K562 (cell line): ENCODE results near the gene CDYL. TPM values are rescaled to one million over a fixed set of nuclear protein-coding genes. Genes with fewer than 3 reads are reported as not detected.

ENCODE experiments used
- ATAC-seq: fragments of 200-7000 bp; cut with Tn5 transposase; 3 replicates; pipeline ENCODE4 v1.9.1; 2020; ENCODE audit warnings: moderate library complexity
- BruUV-seq: library from RNA; stranded (reverse); fragments of 400-500 nt; replicated peaks from 2 replicates; lab custom pipeline; 2021; lab: Mats Ljungman, UMichigan
- CTCF ChIA-PET: fragments of 300-600 bp; formaldehyde crosslinking; extraction: SDS; loops from one replicate; lab custom pipeline; 2021; ENCODE audit warnings: low intra/inter-chr PET ratio; lab: Yijun Ruan, JAX
- POLR2A ChIA-PET: fragments of 300-600, 350-650 bp; sonication (Branson Sonifier 250); formaldehyde crosslinking; extraction: SDS; loops from one replicate; lab custom pipeline; 2021; ENCODE audit warnings: antibody characterized with exemption, inconsistent platforms; lab: Yijun Ruan, JAX
- DNase-seq, 4 experiments: peaks; one replicate each; pipeline versions ENCODE4 v3.0.0 to v3.0.0-alpha.2; 2011 to 2018; ENCODE audit warnings: low spot score in 3 of 4, mixed read lengths in 3 of 4; ENCODE audit errors: extremely low read depth in 1 of 4
- FAIRE-seq: peaks from 2 replicates; lab custom pipeline; 2011; peaks lifted over from hg19 to GRCh38; lab: Jason Lieb, UNC
- H2AFZ ChIP-seq: 2 replicates; pipeline ENCODE4 v1.6.0; 2011; ENCODE audit warnings: low read depth, low read length, control low read depth, inconsistent platforms
- H3K27ac ChIP-seq: fragments of 200-600 bp; 3 replicates; pipeline ENCODE4 v1.8.0; 2011; ENCODE audit warnings: low read depth, mild to moderate bottlenecking, control low read depth, inconsistent platforms, low read length, moderate library complexity, mixed read lengths; ENCODE audit errors: extremely low read depth
- H3K27me3 ChIP-seq, 2 experiments: fragments of 300-600 bp in 1 of 2; 2 replicates in 1 of 2; 3 replicates in 1 of 2; pipeline versions ENCODE4 v1.6.0 to v1.8.0; 2011; ENCODE audit warnings: inconsistent platforms in 2 of 2, low read length in 2 of 2, mild to moderate bottlenecking in 1 of 2, mixed read lengths in 1 of 2, moderate library complexity in 1 of 2; ENCODE audit not compliant: control insufficient read depth in 2 of 2, insufficient read depth in 2 of 2
- H3K36me3 ChIP-seq: fragments of 300-600 bp; 3 replicates; pipeline ENCODE4 v1.8.0; 2011; ENCODE audit warnings: mild to moderate bottlenecking, low read length, inconsistent platforms; ENCODE audit not compliant: control insufficient read depth, insufficient read depth
- H3K4me1 ChIP-seq, 2 experiments: fragments of 200-600 bp in 1 of 2; replicated peaks in 1 of 2; 2 replicates in 1 of 2; 3 replicates in 1 of 2; pipeline versions ENCODE4 v1.5.1 to v1.8.0; 2011; ENCODE audit warnings: inconsistent platforms in 2 of 2, low read length in 2 of 2, mild to moderate bottlenecking in 1 of 2, mixed read lengths in 1 of 2, moderate library complexity in 1 of 2; ENCODE audit not compliant: control insufficient read depth in 2 of 2, insufficient read depth in 2 of 2
- H3K4me2 ChIP-seq: 2 replicates; pipeline ENCODE4 v1.6.1; 2011; ENCODE audit warnings: low read length, control low read depth, inconsistent platforms, mixed read lengths; ENCODE audit not compliant: insufficient read depth
- H3K4me3 ChIP-seq: fragments of 200-600 bp; sonication (generic), shearing (Covaris generic); 2 replicates; pipeline ENCODE4 v1.5.1; 2016; ENCODE audit warnings: control low read depth, inconsistent platforms
- H3K79me2 ChIP-seq: fragments of 200-600 bp; 3 replicates; pipeline ENCODE4 v1.8.0; 2011; ENCODE audit warnings: low read length, inconsistent platforms; ENCODE audit not compliant: control insufficient read depth, insufficient read depth
- H3K9ac ChIP-seq, 2 experiments: 2 replicates each; pipeline versions ENCODE4 v1.6.0 to v1.6.1; 2011; ENCODE audit warnings: low read depth in 2 of 2, low read length in 2 of 2, control low read depth in 1 of 2, inconsistent platforms in 1 of 2, mild to moderate bottlenecking in 1 of 2, mixed read lengths in 1 of 2; ENCODE audit not compliant: insufficient read depth in 1 of 2
- H3K9me1 ChIP-seq: one replicate; pipeline ENCODE4 v1.6.0; 2011; ENCODE audit warnings: inconsistent platforms, mild to moderate bottlenecking, low read length, moderate library complexity; ENCODE audit not compliant: control insufficient read depth, insufficient read depth
- H3K9me3 ChIP-seq: replicated peaks from 2 replicates; pipeline ENCODE4 v1.5.1; 2011; ENCODE audit warnings: low read depth, low read length, inconsistent platforms; ENCODE audit not compliant: control insufficient read depth, insufficient read depth
- H4K20me1 ChIP-seq: replicated peaks from 2 replicates; pipeline ENCODE4 v1.6.1; 2011; ENCODE audit warnings: low read length, inconsistent platforms, mixed read lengths; ENCODE audit not compliant: control insufficient read depth, insufficient read depth
- OTX1 ChIP-seq: fragments of 450-650 bp; formaldehyde crosslinking; IDR thresholded peaks from 2 replicates; pipeline ENCODE4 v1.4.0; 2022; ENCODE audit warnings: mild to moderate bottlenecking
- SNIP1 ChIP-seq: fragments of 450-650 bp; IDR thresholded peaks from 2 replicates; pipeline ENCODE4 v1.7.1; 2017; ENCODE audit warnings: low read depth, mild to moderate bottlenecking
- YBX1 ChIP-seq: fragments of 450-650 bp; IDR thresholded peaks from 2 replicates; pipeline ENCODE4 v1.7.1; 2016; ENCODE audit warnings: mild to moderate bottlenecking
- ZNF121 ChIP-seq: sonication (generic); formaldehyde crosslinking; conservative IDR thresholded peaks from 2 replicates; pipeline ENCODE4 v1.8.0; 2022; ENCODE audit warnings: missing genetic modification reagents
- ZNF695 ChIP-seq: fragments of 450-650 bp; formaldehyde crosslinking; IDR thresholded peaks from 2 replicates; pipeline ENCODE4 v1.4.0; 2020; ENCODE audit warnings: mild to moderate bottlenecking, moderate library complexity
- WGBS: fragments of 100-300 bp; shearing (Covaris generic); methylation state at CpG from one replicate; pipeline ENCODE4 v1.1.6; 2016; ENCODE audit warnings: low coverage, mixed read lengths; ENCODE audit not compliant: insufficient coverage; ENCODE audit errors: missing lambda C conversion rate; 5-methylcytosine and 5-hydroxymethylcytosine counted together
- in situ Hi-C: fragments of 300-500 bp; cut with MboI; formaldehyde crosslinking; loops from 4 replicates; pipeline ENCODE4 v1.15.0; 2018; ENCODE audit warnings: inconsistent platforms, mixed read lengths
- intact Hi-C: fragments of 100-400 bp; cut with micrococcal nuclease; formaldehyde crosslinking; loops from 2 replicates; pipeline ENCODE4 v1.14.2; 2022
- polyA plus RNA-seq, 8 experiments: library from polyadenylated mRNA; depleted of rRNA in 4 of 8; stranded (reverse) in 5 of 8; unstranded in 3 of 8; fragments of >200 nt; fragmentation: Nextera tagmentation in 2 of 8; fragmentation: Illumina TruSeq in 1 of 8; extraction: Ambion mirVana in 2 of 8; extraction: Trizol in 1 of 8; gene quantifications; 2 replicates each; pipeline versions ENCODE4 v1.2.1 to v1.2.3, GENCODE V29; 2011 to 2014; ENCODE audit warnings: inconsistent platforms in 1 of 8, missing spikeins in 1 of 8
- total RNA-seq, 7 experiments: library from RNA; depleted of rRNA in 6 of 7; stranded (reverse); fragments of >200 nt in 6 of 7; fragmentation: Illumina TruSeq in 2 of 7; extraction: Trizol in 2 of 7; gene quantifications; 2 replicates each; pipeline versions ENCODE4 v1.2.1 to v1.2.3, GENCODE V29; 2011 to 2021; ENCODE audit warnings: low replicate concordance in 1 of 7
- TF ChIP-seq, protein P1 (sequence below): fragments of 450-650 bp; formaldehyde crosslinking; IDR thresholded peaks from 2 replicates; pipeline ENCODE4 v1.4.0; 2020; ENCODE audit warnings: mild to moderate bottlenecking
- TF ChIP-seq, protein P2 (sequence below): fragments of 450-650 bp; formaldehyde crosslinking; IDR thresholded peaks from 2 replicates; pipeline ENCODE4 v1.4.0; 2020; ENCODE audit warnings: mild to moderate bottlenecking, mixed read lengths
- TF ChIP-seq, protein P3 (sequence below): conservative IDR thresholded peaks from 2 replicates; pipeline ENCODE4 v1.6.1; 2011; ENCODE audit warnings: low read depth, mild to moderate bottlenecking, low read length; ENCODE audit not compliant: control insufficient read depth
- TF ChIP-seq, protein P4 (sequence below), 2 experiments: IDR thresholded peaks in 1 of 2; conservative IDR thresholded peaks in 1 of 2; 2 replicates each; pipeline ENCODE4 v1.6.1; 2016; ENCODE audit warnings: low read depth in 2 of 2, mild to moderate bottlenecking in 1 of 2, missing compliant biosample characterization in 1 of 2, missing genetic modification characterization in 1 of 2, moderate library complexity in 1 of 2
- TF ChIP-seq, protein P5 (sequence below): fragments of 250-450 bp; sonication (Bioruptor Pico); IDR thresholded peaks from 2 replicates; pipeline ENCODE4 v1.5.0; 2021; ENCODE audit warnings: mild to moderate bottlenecking, moderate library complexity

Gene CDYL
- total and polyA plus RNA-seq, 9 of the 15 experiments (the other 6 are each of a cell fraction or from before 2014, with no cell fraction given), result 8.1 to 45.8 (median 40.8) TPM

DNA sequence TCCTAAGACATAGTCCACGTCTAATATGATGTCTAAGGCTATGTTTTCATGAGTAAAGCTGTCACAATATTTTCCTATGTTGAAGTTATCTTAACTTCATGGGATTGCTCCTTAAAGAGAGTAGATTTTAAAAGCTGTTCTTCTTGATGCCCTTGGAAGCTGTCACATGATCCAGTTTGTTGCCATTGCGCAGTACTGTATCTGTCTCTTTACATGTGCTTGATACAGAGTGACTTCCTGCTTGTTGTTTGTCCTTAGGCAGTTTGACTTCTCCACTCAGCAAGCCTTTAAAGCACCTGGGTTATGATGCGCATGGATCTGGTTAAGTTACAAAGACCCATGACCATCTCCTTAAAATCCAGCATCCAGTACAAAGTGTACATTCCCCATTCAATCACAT lies 85.4 kb downstream of the CDYL start (continued):
- TF ChIP-seq, protein P1, sequence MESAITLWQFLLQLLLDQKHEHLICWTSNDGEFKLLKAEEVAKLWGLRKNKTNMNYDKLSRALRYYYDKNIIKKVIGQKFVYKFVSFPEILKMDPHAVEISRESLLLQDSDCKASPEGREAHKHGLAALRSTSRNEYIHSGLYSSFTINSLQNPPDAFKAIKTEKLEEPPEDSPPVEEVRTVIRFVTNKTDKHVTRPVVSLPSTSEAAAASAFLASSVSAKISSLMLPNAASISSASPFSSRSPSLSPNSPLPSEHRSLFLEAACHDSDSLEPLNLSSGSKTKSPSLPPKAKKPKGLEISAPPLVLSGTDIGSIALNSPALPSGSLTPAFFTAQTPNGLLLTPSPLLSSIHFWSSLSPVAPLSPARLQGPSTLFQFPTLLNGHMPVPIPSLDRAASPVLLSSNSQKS (CRISPR knock-in tag), result no peak
- TF ChIP-seq, protein P2, sequence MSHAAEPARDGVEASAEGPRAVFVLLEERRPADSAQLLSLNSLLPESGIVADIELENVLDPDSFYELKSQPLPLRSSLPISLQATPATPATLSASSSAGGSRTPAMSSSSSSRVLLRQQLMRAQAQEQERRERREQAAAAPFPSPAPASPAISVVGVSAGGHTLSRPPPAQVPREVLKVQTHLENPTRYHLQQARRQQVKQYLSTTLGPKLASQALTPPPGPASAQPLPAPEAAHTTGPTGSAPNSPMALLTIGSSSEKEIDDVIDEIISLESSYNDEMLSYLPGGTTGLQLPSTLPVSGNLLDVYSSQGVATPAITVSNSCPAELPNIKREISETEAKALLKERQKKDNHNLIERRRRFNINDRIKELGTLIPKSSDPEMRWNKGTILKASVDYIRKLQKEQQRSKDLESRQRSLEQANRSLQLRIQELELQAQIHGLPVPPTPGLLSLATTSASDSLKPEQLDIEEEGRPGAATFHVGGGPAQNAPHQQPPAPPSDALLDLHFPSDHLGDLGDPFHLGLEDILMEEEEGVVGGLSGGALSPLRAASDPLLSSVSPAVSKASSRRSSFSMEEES (CRISPR knock-in tag), result peak; percentile 85

DNA sequence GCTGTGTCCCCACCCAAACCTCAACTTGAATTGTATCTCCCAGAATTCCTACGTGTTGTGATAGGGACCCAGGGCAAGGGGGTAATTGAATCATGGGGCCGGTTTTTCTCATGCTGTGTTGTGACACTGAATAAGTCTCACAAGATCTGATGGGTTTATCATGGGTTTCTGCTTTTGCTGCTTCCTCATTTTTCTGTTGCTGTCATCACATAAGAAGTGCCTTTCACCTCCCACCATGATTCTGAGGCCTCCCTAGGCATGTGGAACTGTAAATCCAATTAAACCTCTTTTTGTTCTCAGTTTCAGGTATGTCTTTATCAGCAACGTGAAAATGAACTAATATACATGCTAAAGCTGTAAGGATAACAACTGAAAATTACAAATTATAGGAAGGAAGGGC lies 88.3 kb downstream of the CDYL start:
- in situ Hi-C loops, result no loop called here
- Histone ChIP-seq H3K27ac (peak overlapping the region; percentile 27; the same call in 1 of the 3 replicates), H3K4me3 (no peak overlapping the region), H3K27me3 (no peaks in the 10 kb centered on the region; a peak in 1 of 5 replicates), H2AFZ (no peak overlapping the region), H3K9me3 (no peaks in the 10 kb centered on the region; the same call in 1 of the 2 replicates), H3K79me2 (peaks cover 82% of the 10 kb centered on the region), H3K9ac (no peak overlapping the region), H3K9me1 (no peaks in the 10 kb centered on the region), H3K4me2 (no peak overlapping the region), H3K36me3 (no peaks in the 10 kb centered on the region), H4K20me1 (no peaks in the 10 kb centered on the region), H3K4me1 (peaks cover 0 to 10% of the 10 kb centered on the region in 2 experiments; a peak in 3 of 5 replicates)
- DNase-seq (no peak), FAIRE-seq (no peak), ATAC-seq (no peak)
- BruUV-seq, result no TSS peak
- ChIA-PET POLR2A (no interaction called here), CTCF (no interaction called here)
- intact Hi-C loops, result no loop called here
- 10% methylated on average over 3 of the region's 3 CpGs for WGBS
- TF ChIP-seq ZNF121 (CRISPR knock-in tag) (no peak), SNIP1 (no peak), OTX1 (CRISPR knock-in tag) (no peak), YBX1 (no peak), ZNF695 (CRISPR knock-in tag) (no peak)
- TF ChIP-seq, protein P3, sequence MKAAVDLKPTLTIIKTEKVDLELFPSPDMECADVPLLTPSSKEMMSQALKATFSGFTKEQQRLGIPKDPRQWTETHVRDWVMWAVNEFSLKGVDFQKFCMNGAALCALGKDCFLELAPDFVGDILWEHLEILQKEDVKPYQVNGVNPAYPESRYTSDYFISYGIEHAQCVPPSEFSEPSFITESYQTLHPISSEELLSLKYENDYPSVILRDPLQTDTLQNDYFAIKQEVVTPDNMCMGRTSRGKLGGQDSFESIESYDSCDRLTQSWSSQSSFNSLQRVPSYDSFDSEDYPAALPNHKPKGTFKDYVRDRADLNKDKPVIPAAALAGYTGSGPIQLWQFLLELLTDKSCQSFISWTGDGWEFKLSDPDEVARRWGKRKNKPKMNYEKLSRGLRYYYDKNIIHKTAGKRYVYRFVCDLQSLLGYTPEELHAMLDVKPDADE, result no peak
- TF ChIP-seq, protein P4, sequence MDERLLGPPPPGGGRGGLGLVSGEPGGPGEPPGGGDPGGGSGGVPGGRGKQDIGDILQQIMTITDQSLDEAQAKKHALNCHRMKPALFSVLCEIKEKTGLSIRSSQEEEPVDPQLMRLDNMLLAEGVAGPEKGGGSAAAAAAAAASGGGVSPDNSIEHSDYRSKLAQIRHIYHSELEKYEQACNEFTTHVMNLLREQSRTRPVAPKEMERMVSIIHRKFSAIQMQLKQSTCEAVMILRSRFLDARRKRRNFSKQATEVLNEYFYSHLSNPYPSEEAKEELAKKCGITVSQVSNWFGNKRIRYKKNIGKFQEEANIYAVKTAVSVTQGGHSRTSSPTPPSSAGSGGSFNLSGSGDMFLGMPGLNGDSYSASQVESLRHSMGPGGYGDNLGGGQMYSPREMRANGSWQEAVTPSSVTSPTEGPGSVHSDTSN (CRISPR knock-in tag; IDR thresholded peaks at IDR 0.05; ENCODE audit: low read depth), result no peak
- TF ChIP-seq, protein P4 (tag; conservative IDR thresholded peaks at IDR 0.05; ENCODE audit: low read depth), result peak; percentile 34; the same call in 1 of the 2 replicates
- TF ChIP-seq, protein P5, sequence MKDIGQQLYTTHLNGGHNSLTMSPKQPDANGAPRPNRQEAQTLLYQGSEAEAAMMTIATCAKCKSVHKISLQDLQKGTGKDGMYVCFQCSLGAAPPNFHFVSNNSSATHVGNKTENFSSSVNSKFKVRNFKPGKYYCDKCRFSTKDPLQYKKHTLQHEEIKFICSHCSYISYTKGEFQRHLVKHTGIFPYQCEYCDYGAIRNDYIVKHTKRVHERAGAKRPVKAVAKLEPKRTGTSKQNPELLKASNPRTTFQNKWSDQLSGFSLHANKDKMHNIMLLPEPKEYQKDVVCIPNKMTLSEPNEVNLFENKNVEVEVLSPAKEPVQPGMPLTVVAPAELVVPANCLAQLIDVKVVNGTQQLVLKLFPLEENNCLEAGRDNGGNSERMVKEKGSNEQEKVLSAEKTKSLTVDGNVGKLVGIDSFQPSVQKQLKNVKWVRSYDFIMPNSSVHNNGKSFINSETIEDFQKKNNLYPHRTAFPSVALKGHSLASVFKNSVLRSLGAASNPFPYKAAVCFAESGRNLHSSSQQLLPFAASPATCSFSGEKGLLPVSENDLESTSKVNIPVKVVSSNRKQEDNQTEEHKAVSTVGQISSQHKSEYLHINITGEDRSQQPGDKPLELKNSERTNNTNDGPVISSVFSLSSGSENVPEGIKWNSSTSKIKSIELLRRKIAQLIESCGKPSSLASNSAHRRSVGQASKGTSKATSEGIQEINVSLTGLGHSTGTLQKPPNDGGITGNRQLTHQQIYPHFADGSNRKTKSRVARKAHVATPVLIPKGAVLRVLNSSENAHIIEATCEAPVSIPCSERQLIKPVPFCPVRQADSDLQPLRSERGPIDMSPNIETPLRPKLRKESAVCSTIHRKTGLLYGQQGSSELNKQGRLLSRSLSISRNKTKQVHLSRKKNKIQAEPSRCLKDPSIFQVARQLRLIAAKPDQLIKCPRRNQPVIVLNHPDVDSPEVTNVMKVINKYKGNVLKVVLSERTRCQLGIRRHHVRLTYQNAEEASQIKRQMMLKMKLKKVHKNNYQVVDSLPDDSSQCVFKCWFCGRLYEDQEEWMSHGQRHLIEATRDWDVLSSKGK (CRISPR knock-in tag), result no peak
